ENCODE data around the gene ARFIP1.

Gene ARFIP1

GRCh38 chr4:152956650-152957436 lies 177.1 kb downstream of the ARFIP1 start:
- H3K4me3 ChIP-seq (ENCODE audit: insufficient read depth, low read length, poor library complexity, severe bottlenecking) = no peak overlapping the region
- H3K27ac ChIP-seq (ENCODE audit: low read depth, low read length) = no peak overlapping the region
- H3F3A ChIP-seq (ENCODE audit: insufficient read depth) = no peaks in the 10 kb centered on the region
- TF ChIP-seq EZH2phosphoT487 (conservative IDR thresholded peaks at IDR 0.05; ENCODE audit: low read length) = no peak
- TF ChIP-seq, protein P1, sequence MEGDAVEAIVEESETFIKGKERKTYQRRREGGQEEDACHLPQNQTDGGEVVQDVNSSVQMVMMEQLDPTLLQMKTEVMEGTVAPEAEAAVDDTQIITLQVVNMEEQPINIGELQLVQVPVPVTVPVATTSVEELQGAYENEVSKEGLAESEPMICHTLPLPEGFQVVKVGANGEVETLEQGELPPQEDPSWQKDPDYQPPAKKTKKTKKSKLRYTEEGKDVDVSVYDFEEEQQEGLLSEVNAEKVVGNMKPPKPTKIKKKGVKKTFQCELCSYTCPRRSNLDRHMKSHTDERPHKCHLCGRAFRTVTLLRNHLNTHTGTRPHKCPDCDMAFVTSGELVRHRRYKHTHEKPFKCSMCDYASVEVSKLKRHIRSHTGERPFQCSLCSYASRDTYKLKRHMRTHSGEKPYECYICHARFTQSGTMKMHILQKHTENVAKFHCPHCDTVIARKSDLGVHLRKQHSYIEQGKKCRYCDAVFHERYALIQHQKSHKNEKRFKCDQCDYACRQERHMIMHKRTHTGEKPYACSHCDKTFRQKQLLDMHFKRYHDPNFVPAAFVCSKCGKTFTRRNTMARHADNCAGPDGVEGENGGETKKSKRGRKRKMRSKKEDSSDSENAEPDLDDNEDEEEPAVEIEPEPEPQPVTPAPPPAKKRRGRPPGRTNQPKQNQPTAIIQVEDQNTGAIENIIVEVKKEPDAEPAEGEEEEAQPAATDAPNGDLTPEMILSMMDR (IDR thresholded peaks at IDR 0.05; ENCODE audit: insufficient read depth, low read length, poor library complexity, severe bottlenecking) = no peak
- H3K27me3 ChIP-seq (ENCODE audit: low read length) = no peaks in the 10 kb centered on the region
- no peaks in the 10 kb centered on the region for H3K9me3 ChIP-seq (ENCODE audit: insufficient read depth, low read length)
- no peaks in the 10 kb centered on the region for H3K79me2 ChIP-seq (ENCODE audit: insufficient read depth, low read length)
- H3K4me2 ChIP-seq (ENCODE audit: low read depth, low read length, poor library complexity, severe bottlenecking) = no peak overlapping the region
- H2AFZ ChIP-seq (ENCODE audit: low read depth, low read length, severe bottlenecking) = no peak overlapping the region
- no peaks in the 10 kb centered on the region for H3K9me2 ChIP-seq (replicated peaks; ENCODE audit: insufficient read depth, low read length)
- no peaks in the 10 kb centered on the region for H4K20me1 ChIP-seq (ENCODE audit: low read depth, low read length)
- H3K36me3 ChIP-seq (ENCODE audit: low read length) = no peaks in the 10 kb centered on the region
- H3K9ac ChIP-seq (ENCODE audit: low read length) = no peak overlapping the region

DNA sequence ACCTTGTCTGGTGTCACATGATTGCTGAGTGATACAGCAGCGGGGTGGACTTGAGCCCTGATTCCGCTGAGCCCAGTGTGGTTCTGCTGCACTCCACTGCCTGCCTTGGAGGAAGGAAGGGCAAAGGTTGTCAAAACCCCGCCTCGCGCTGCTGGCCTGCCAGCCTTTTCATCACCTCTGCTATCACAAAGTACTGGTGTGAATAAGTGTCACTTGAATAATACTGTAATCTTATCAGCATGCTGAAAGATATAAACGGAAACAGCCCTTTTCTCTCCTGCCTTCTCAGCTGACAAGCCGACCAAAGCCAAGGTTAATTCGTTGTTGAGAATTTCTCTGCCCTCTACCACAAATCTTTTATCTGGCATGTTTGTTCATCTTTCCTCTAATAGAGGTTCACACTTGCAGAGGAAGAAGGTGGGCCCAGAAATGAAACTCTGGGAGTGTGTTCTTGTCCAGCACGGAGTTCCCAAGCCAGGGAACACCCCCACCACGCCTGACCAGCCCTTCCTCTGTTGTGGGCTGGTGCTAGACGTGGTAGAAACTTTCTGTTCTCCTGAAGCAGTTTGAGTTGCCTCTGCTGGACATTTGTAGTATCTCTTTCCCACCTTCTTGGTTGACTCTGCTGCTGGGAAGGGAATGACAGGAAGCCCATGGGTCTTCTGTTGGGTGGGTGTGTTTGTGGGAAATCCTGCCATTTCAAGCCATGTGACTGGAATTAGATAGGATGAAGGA lies 177.8 kb downstream of the ARFIP1 start:
- Histone ChIP-seq H4K20me1 (ENCODE audit: low read depth, low read length) (no peaks in the 10 kb centered on the region), H3K4me2 (ENCODE audit: low read depth, low read length, poor library complexity, severe bottlenecking) (no peak overlapping the region), H3K79me2 (ENCODE audit: insufficient read depth, low read length) (no peaks in the 10 kb centered on the region), H3K36me3 (ENCODE audit: low read length) (no peaks in the 10 kb centered on the region), H3K27me3 (ENCODE audit: low read length) (no peaks in the 10 kb centered on the region), H3K4me3 (ENCODE audit: insufficient read depth, low read length, poor library complexity, severe bottlenecking) (no peak overlapping the region), H3F3A (ENCODE audit: insufficient read depth) (no peaks in the 10 kb centered on the region), H3K9ac (ENCODE audit: low read length) (no peak overlapping the region), H2AFZ (ENCODE audit: low read depth, low read length, severe bottlenecking) (no peak overlapping the region), H3K27ac (ENCODE audit: low read depth, low read length) (no peak overlapping the region), H3K9me2 (replicated peaks; ENCODE audit: insufficient read depth, low read length) (no peaks in the 10 kb centered on the region), H3K9me3 (ENCODE audit: insufficient read depth, low read length) (no peaks in the 10 kb centered on the region)
- TF ChIP-seq, protein P1 (IDR thresholded peaks at IDR 0.05; ENCODE audit: insufficient read depth, low read length, poor library complexity, severe bottlenecking) = no peak
- no peak for TF ChIP-seq EZH2phosphoT487 (conservative IDR thresholded peaks at IDR 0.05; ENCODE audit: low read length)

DNA sequence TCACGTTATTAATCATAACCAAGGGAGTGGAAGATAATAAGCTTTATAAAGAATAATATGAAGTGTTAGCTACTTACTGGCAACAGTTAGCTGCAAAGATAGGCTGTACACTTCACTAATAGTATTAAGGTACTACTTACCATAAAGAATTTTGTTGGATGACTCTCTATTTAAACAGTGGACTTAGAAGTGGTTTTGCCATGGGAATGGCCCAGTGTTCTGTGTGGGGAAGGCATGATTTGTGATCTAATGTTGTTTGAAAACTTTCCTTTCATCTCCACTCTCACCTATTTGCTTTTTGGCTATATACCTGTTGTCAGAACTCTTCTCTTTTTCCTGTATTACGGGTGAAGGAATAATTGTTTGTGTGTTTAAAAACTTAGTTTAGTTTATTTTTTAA lies 179.3 kb downstream of the ARFIP1 start:
- H3K4me2 ChIP-seq (ENCODE audit: low read depth, low read length, poor library complexity, severe bottlenecking) = no peak overlapping the region

More for the DNA sequence above, 179.3 kb downstream of the ARFIP1 start:
- Histone ChIP-seq H3K9ac (ENCODE audit: low read length) (no peak overlapping the region), H3K9me3 (ENCODE audit: insufficient read depth, low read length) (no peaks in the 10 kb centered on the region), H3K27me3 (ENCODE audit: low read length) (no peaks in the 10 kb centered on the region), H2AFZ (ENCODE audit: low read depth, low read length, severe bottlenecking) (no peak overlapping the region), H3K9me2 (replicated peaks; ENCODE audit: insufficient read depth, low read length) (no peaks in the 10 kb centered on the region), H3K79me2 (ENCODE audit: insufficient read depth, low read length) (no peaks in the 10 kb centered on the region), H3K4me3 (ENCODE audit: insufficient read depth, low read length, poor library complexity, severe bottlenecking) (no peak overlapping the region), H3F3A (ENCODE audit: insufficient read depth) (no peaks in the 10 kb centered on the region), H3K27ac (ENCODE audit: low read depth, low read length) (no peak overlapping the region), H4K20me1 (ENCODE audit: low read depth, low read length) (no peaks in the 10 kb centered on the region), H3K36me3 (ENCODE audit: low read length) (no peaks in the 10 kb centered on the region)
- TF ChIP-seq, protein P1 (IDR thresholded peaks at IDR 0.05; ENCODE audit: insufficient read depth, low read length, poor library complexity, severe bottlenecking) = no peak
- no peak for TF ChIP-seq EZH2phosphoT487 (conservative IDR thresholded peaks at IDR 0.05; ENCODE audit: low read length)

Measured in SU-DHL-6 (cell line).